ENCODE measurements around the gene RGS3.
"Not testable (repeated sequence)": the region's sequence is repeated elsewhere in the genome, so short reads cannot be mapped to it uniquely, and the experiment has no call there.

RGS3 gene

GRCh38 chr9:113486327-113486726, 22.8 kb downstream of the RGS3 start:
- Histone ChIP-seq H3K9me3 (ENCODE audit: control insufficient read depth, insufficient read depth, low read length) (no peaks in the 10 kb centered on the region), H3K4me1 (ENCODE audit: insufficient read depth, low read length) (no peaks in the 10 kb centered on the region), H3K36me3 (ENCODE audit: insufficient read depth, low read length) (no peaks in the 10 kb centered on the region), H3K9ac (ENCODE audit: low read depth, low read length) (no peak overlapping the region)

DNA sequence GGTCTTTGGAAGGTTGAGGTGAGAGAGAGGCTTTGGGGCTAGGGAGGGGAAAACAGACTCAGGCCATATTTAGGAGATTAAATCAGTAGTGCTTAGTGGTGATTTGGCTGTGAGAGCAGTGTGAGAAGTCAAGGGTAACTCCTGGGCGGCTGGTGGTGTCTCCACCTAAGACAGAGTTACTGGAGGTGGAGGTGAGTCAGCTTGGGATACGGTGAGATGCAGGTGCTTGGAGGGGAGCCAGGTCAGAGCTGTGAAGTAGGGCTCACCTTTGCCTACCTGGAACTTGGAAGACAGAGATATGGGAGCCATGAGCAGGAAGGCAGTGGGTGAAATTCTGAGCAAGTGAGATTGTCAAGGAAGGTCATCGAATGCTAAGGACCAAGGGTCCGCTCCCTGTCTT, 24.5 kb downstream of the RGS3 start:
- peaks cover 11% of the 10 kb centered on the region for H3K4me1 ChIP-seq (ENCODE audit: insufficient read depth, low read length)
- no peaks in the 10 kb centered on the region for H3K36me3 ChIP-seq (ENCODE audit: insufficient read depth, low read length)
- H3K9ac ChIP-seq (ENCODE audit: low read depth, low read length), result no peak overlapping the region
- no peaks in the 10 kb centered on the region for H3K9me3 ChIP-seq (ENCODE audit: control insufficient read depth, insufficient read depth, low read length)

DNA sequence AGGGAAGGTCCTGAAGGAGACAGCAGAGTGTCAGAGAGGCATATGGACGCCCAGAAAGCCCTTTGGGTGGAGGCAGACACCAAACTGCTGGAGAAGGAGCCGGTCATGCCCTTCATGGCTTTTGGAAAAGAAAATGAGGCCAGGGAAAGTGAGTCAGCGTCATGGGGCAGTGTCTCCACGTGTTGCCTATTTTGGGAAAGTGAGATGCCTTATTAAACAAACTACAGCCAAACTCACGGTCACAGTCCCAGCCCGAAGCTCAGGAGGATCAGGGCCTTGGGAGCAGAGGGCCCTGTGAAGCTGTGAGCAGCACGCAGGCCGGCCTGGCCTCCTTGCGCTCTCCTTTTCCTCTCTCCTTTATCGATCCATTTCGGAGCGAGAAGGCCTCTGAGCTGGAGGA, 25.0 kb downstream of the RGS3 start:
- Histone ChIP-seq H3K36me3 (ENCODE audit: insufficient read depth, low read length) (no peaks in the 10 kb centered on the region), H3K4me1 (ENCODE audit: insufficient read depth, low read length) (peaks cover 11% of the 10 kb centered on the region), H3K9me3 (ENCODE audit: control insufficient read depth, insufficient read depth, low read length) (no peaks in the 10 kb centered on the region), H3K9ac (ENCODE audit: low read depth, low read length) (no peak overlapping the region)

DNA sequence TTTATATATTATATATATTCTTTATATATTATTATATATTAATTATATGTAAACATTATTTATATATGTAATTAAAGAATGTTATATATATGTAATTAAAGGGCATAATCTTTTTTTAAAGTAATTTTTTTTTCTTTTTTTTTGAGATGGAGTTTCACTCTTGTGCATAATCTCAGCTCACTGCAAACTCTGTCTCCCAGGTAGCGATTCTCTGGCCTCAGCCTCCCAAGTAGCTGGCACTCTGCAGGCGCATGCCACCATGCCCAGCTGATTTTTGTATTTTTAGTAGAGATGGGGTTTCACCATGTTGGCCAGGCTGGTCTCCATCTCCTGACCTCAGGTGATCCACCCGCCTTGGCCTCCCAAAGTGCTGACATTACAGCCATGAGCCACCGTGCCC, 27.6 kb downstream of the RGS3 start:
- not testable (repeated sequence) for H3K9ac ChIP-seq (ENCODE audit: low read depth, low read length); H3K9me3 ChIP-seq (ENCODE audit: control insufficient read depth, insufficient read depth, low read length); H3K36me3 ChIP-seq (ENCODE audit: insufficient read depth, low read length)
- peaks cover 11% of the 10 kb centered on the region for H3K4me1 ChIP-seq (ENCODE audit: insufficient read depth, low read length)

- Histone ChIP-seq H3K36me3 (ENCODE audit: insufficient read depth, low read length) (no peaks in the 10 kb centered on the region), H3K9ac (ENCODE audit: low read depth, low read length) (no peak overlapping the region), H3K4me1 (ENCODE audit: insufficient read depth, low read length) (peaks cover 11% of the 10 kb centered on the region)
These were observed 29.0 kb downstream of the RGS3 start for GRCh38 chr9:113492343-113493202.

GRCh38 chr9:113493203-113493520, 29.6 kb downstream of the RGS3 start:
- no peak overlapping the region for H3K9ac ChIP-seq (ENCODE audit: low read depth, low read length)
- peaks cover 11% of the 10 kb centered on the region for H3K4me1 ChIP-seq (ENCODE audit: insufficient read depth, low read length)
- H3K36me3 ChIP-seq (ENCODE audit: insufficient read depth, low read length), result no peaks in the 10 kb centered on the region
- H3K9me3 ChIP-seq (ENCODE audit: control insufficient read depth, insufficient read depth, low read length), result no peaks in the 10 kb centered on the region

More at GRCh38 chr9:113492343-113493202, 29.0 kb downstream of the RGS3 start:
- H3K9me3 ChIP-seq (ENCODE audit: control insufficient read depth, insufficient read depth, low read length), result no peaks in the 10 kb centered on the region

DNA sequence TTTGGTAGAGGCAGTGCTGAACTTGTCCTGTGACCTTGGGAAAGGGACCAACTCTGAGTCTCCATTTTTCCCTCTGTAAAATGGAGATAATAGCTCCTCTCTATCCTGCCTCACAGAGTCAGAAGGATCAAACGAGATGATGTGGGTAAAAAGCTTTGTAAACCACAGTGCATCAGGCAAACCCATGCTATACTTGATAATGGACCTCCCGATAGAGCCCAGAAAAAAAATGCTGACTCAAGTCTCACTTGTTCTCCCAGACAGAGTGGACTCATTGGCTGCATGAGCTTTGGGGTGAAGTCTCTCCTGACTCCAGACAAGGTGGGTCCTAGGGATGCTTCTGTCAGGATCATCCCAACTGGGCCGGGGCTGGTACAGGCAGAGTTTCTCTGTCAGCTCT, 32.0 kb downstream of the RGS3 start:
- H3K36me3 ChIP-seq (ENCODE audit: insufficient read depth, low read length), result no peaks in the 10 kb centered on the region
- H3K9me3 ChIP-seq (ENCODE audit: control insufficient read depth, insufficient read depth, low read length), result no peaks in the 10 kb centered on the region
- peaks cover 15% of the 10 kb centered on the region for H3K4me1 ChIP-seq (ENCODE audit: insufficient read depth, low read length)
- H3K9ac ChIP-seq (ENCODE audit: low read depth, low read length), result no peak overlapping the region

- Histone ChIP-seq H3K9ac (ENCODE audit: low read depth, low read length) (no peak overlapping the region), H3K4me1 (ENCODE audit: insufficient read depth, low read length) (peaks cover 28% of the 10 kb centered on the region), H3K36me3 (ENCODE audit: insufficient read depth, low read length) (no peaks in the 10 kb centered on the region), H3K9me3 (ENCODE audit: control insufficient read depth, insufficient read depth, low read length) (no peaks in the 10 kb centered on the region)
These were observed 33.5 kb downstream of the RGS3 start for GRCh38 chr9:113497051-113497450.

- H3K36me3 ChIP-seq (ENCODE audit: insufficient read depth, low read length), result no peaks in the 10 kb centered on the region
- peaks cover 32% of the 10 kb centered on the region for H3K4me1 ChIP-seq (ENCODE audit: insufficient read depth, low read length)
- H3K9ac ChIP-seq (ENCODE audit: low read depth, low read length), result no peak overlapping the region
- no peaks in the 10 kb centered on the region for H3K9me3 ChIP-seq (ENCODE audit: control insufficient read depth, insufficient read depth, low read length)
These were observed 35.8 kb downstream of the RGS3 start for GRCh38 chr9:113499153-113499875.

- no peak overlapping the region for H3K9ac ChIP-seq (ENCODE audit: low read depth, low read length)
- H3K4me1 ChIP-seq (ENCODE audit: insufficient read depth, low read length), result peaks cover 38% of the 10 kb centered on the region
- H3K36me3 ChIP-seq (ENCODE audit: insufficient read depth, low read length), result no peaks in the 10 kb centered on the region
- no peaks in the 10 kb centered on the region for H3K9me3 ChIP-seq (ENCODE audit: control insufficient read depth, insufficient read depth, low read length)
These were observed 36.5 kb downstream of the RGS3 start for GRCh38 chr9:113499876-113500497.

DNA sequence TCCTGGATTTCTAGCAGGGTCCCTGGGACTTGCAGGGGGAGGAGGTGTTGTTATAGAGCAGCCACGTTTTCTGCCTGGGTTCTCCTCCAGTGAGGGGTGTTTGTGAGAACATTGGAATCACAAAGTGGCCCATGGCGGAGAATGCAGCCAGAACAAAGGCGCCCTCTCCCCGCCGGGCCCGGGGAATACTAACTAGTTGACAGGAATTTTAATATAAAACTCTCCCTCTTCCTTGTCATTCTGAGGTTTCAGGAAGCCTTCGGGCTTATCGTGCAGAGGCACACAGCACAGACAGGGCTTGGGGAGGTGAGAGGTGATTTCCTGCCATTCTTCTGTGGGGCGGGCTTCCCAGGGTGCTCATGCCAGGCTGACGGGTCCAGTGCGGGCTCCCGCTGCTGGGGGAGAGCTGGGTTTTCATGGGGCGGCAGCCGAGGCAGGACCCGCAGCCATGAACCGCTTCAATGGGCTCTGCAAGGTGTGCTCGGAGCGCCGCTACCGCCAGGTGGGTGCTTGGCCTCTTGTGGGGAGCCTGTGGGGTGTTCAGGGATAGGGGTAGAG, 37.7 kb downstream of the RGS3 start:
- H3K36me3 ChIP-seq (ENCODE audit: insufficient read depth, low read length), result no peaks in the 10 kb centered on the region
- H3K9ac ChIP-seq (ENCODE audit: low read depth, low read length), result 0 out of 2 replicates have a peak overlapping the region, but pooled peaks have one; percentile 7
- H3K4me1 ChIP-seq (ENCODE audit: insufficient read depth, low read length), result peaks cover 38% of the 10 kb centered on the region
- no peaks in the 10 kb centered on the region for H3K9me3 ChIP-seq (ENCODE audit: control insufficient read depth, insufficient read depth, low read length)

GRCh38 chr9:113501852-113502251, 38.3 kb downstream of the RGS3 start:
- H3K4me1 ChIP-seq (ENCODE audit: insufficient read depth, low read length), result peaks cover 38% of the 10 kb centered on the region
- no peak overlapping the region for H3K9ac ChIP-seq (ENCODE audit: low read depth, low read length)
- no peaks in the 10 kb centered on the region for H3K36me3 ChIP-seq (ENCODE audit: insufficient read depth, low read length)
- H3K9me3 ChIP-seq (ENCODE audit: control insufficient read depth, insufficient read depth, low read length), result no peaks in the 10 kb centered on the region

DNA sequence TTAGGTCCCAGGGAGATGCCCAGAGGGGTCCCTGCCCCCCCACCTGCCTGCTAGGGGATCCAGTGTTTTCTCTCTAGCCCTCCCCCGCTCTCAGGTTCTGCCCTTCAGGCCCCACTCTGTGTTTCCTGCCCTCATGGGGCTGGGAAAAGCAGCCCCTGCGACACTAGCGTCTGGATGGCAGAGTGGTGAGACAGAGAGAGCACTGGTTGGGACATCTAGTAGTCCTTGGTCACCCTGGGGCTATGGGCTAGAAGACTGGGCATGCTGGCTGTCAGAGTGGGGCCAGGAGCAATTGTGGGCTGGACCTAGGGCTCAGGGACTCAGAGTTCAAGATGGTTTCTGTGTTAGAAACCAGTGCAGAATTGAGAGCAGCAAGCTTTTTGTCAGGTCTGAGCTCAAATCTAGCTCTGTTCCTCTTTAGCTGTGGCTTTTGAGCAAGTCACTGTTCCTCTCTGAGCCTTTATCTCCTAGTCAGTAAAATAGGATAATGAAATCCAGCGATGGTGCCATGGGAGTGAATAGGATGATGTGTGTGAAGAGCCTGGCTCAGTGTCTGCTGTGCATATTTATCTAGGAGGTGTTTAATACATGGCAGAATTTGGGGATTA, 39.0 kb downstream of the RGS3 start:
- Histone ChIP-seq H3K9me3 (ENCODE audit: control insufficient read depth, insufficient read depth, low read length) (no peaks in the 10 kb centered on the region), H3K9ac (ENCODE audit: low read depth, low read length) (no peak overlapping the region), H3K4me1 (ENCODE audit: insufficient read depth, low read length) (peaks cover 38% of the 10 kb centered on the region), H3K36me3 (ENCODE audit: insufficient read depth, low read length) (no peaks in the 10 kb centered on the region)

- H3K4me1 ChIP-seq (ENCODE audit: insufficient read depth, low read length), result peaks cover 38% of the 10 kb centered on the region
- no peaks in the 10 kb centered on the region for H3K9me3 ChIP-seq (ENCODE audit: control insufficient read depth, insufficient read depth, low read length)
- H3K36me3 ChIP-seq (ENCODE audit: insufficient read depth, low read length), result no peaks in the 10 kb centered on the region
- no peak overlapping the region for H3K9ac ChIP-seq (ENCODE audit: low read depth, low read length)
These were observed 39.6 kb downstream of the RGS3 start for GRCh38 chr9:113503131-113503541.
